GM12878 (cell line): ENCODE measurements around the gene PRIM1.

Experiments used
- CEBPZ ChIP-seq: fragments of 150-350 bp; IDR thresholded peaks from 2 replicates; pipeline ENCODE4 v1.6.1; 2016; ENCODE audit warnings: low read depth, low read length
- CHD2 ChIP-seq: IDR thresholded peaks from 2 replicates; pipeline ENCODE4 v1.6.1; 2011; ENCODE audit warnings: low read depth, low read length, improper control_type of control experiment, borderline replicate concordance
- CTCF ChIP-seq, 3 experiments: IDR thresholded peaks in 2 of 3; conservative IDR thresholded peaks in 1 of 3; 2 replicates each; pipeline ENCODE4 v1.5.1; 2011; ENCODE audit warnings: low read depth in 3 of 3, low read length in 3 of 3, mild to moderate bottlenecking in 3 of 3, control low read depth in 2 of 3, moderate library complexity in 2 of 3, inconsistent platforms in 1 of 3, mixed read lengths in 1 of 3; ENCODE audit not compliant: control insufficient read depth in 2 of 3, insufficient read depth in 1 of 3; ENCODE audit errors: extremely low read depth in 1 of 3
- FOXK2 ChIP-seq: fragments of 450-650 bp; IDR thresholded peaks from 2 replicates; pipeline ENCODE4 v1.6.1; 2017; ENCODE audit warnings: mild to moderate bottlenecking, moderate library complexity
- POLR2A ChIP-seq: IDR thresholded peaks from 2 replicates; pipeline ENCODE4 v1.6.1; 2011; ENCODE audit warnings: low read depth, mild to moderate bottlenecking, low read length
- TCF7 ChIP-seq: IDR thresholded peaks from 2 replicates; pipeline ENCODE4 v1.6.1; 2014; ENCODE audit warnings: antibody characterized with exemption, borderline replicate concordance
- YY1 ChIP-seq: IDR thresholded peaks from 2 replicates; pipeline ENCODE4 v1.6.1; 2011; ENCODE audit warnings: low read depth, mild to moderate bottlenecking, low read length

- no peak for TF ChIP-seq CTCF (IDR thresholded peaks at IDR 0.05 in 2 of 3, conservative IDR thresholded peaks at IDR 0.05 in 1 of 3; ENCODE audit: control insufficient read depth in 2 of 3, extremely low read depth in 1 of 3, insufficient read depth in 1 of 3, low read depth in 3 of 3, low read length in 3 of 3)
- no peak for TF ChIP-seq FOXK2
- no peak for TF ChIP-seq CHD2
- no peak for TF ChIP-seq CEBPZ
- no peak for TF ChIP-seq POLR2A
- no peak for TF ChIP-seq YY1
- no peak for TF ChIP-seq TCF7
These were observed 2.8 kb downstream of the PRIM1 start for GRCh38 chr12:56749359-56749758.
